Central memory CD4-positive, alpha-beta T cell (primary cell): ENCODE data around the gene GH2.
"Not testable (repeated sequence)": the region's sequence is repeated elsewhere in the genome, so short reads cannot be mapped to it uniquely, and the experiment has no call there.

ENCODE experiments used
- DNase-seq: peaks from one replicate; pipeline ENCODE4 v3.0.0; 2022

Gene GH2

GRCh38 chr17:63871646-63872365, 9.9 kb downstream of the GH2 start:
- not testable (repeated sequence) for DNase-seq

- not testable (repeated sequence) for DNase-seq
Measured at GRCh38 chr17:63870292-63870665, 11.5 kb downstream of the GH2 start.

GRCh38 chr17:63869491-63870291, 12.1 kb downstream of the GH2 start:
- not testable (repeated sequence) for DNase-seq

- not testable (repeated sequence) for DNase-seq
Measured at GRCh38 chr17:63866625-63867024, 15.1 kb downstream of the GH2 start.

- DNase-seq = no peak
Measured at GRCh38 chr17:63859257-63859656, 22.5 kb downstream of the GH2 start.

GRCh38 chr17:63856425-63856824, 25.3 kb downstream of the GH2 start:
- not testable (repeated sequence) for DNase-seq

- DNase-seq = no peak
Measured at GRCh38 chr17:63855185-63855584, 26.6 kb downstream of the GH2 start.

GRCh38 chr17:63854709-63855108, 27.0 kb downstream of the GH2 start:
- no peak for DNase-seq

- no peak for DNase-seq
Measured at GRCh38 chr17:63853260-63853659, 28.5 kb downstream of the GH2 start.

GRCh38 chr17:63850401-63850800, 31.3 kb downstream of the GH2 start:
- no peak for DNase-seq

GRCh38 chr17:63848834-63849689, 32.7 kb downstream of the GH2 start:
- peak; percentile 90 for DNase-seq

- DNase-seq = no peak
Measured at GRCh38 chr17:63847525-63848249, 34.1 kb downstream of the GH2 start.

GRCh38 chr17:63845509-63845908, 36.2 kb downstream of the GH2 start:
- DNase-seq = no peak

GRCh38 chr17:63843910-63844677, 37.6 kb downstream of the GH2 start:
- DNase-seq = no peak

- not testable (repeated sequence) for DNase-seq
Measured at GRCh38 chr17:63843387-63843888, 38.3 kb downstream of the GH2 start.

- peak; percentile 97 for DNase-seq
Measured at GRCh38 chr17:63842540-63843386, 39.0 kb downstream of the GH2 start, which contains the start of gene SMARCD2. Gene SMARCD2 (minus strand): TSS chr17:63842685. CDS start chr17:63842674, 11 bp downstream.

GRCh38 chr17:63842173-63842539, 39.6 kb downstream of the GH2 start:
- DNase-seq = no peak

- no peak for DNase-seq
Measured at GRCh38 chr17:63841350-63842172, 40.2 kb downstream of the GH2 start.

- no peak for DNase-seq
Measured at GRCh38 chr17:63840591-63841349, 41.0 kb downstream of the GH2 start.
